Fibroblast of the aortic adventitia (primary cell): ENCODE measurements around the gene MRGPRG. TPM values are rescaled to one million over a fixed set of nuclear protein-coding genes. Genes with fewer than 3 reads are reported as not detected.

ENCODE experiments used
- DNase-seq: peaks from one replicate; pipeline ENCODE4 v3.0.0-alpha.2; 2010; ENCODE audit warnings: low read depth
- H3K4me3 ChIP-seq: 2 replicates; pipeline ENCODE4 v1.5.1; 2011; ENCODE audit warnings: low read depth, mild to moderate bottlenecking, control low read depth, low read length, moderate library complexity
- CTCF ChIP-seq: IDR thresholded peaks from 2 replicates; pipeline ENCODE4 v1.5.1; 2011; ENCODE audit warnings: mild to moderate bottlenecking, low read length, control low read depth, inconsistent platforms; ENCODE audit not compliant: insufficient read depth
- total RNA-seq: library from RNA; depleted of rRNA; stranded (reverse); fragments of >200 nt; gene quantifications from 2 replicates; pipeline ENCODE4 v1.2.3, GENCODE V29; 2012; ENCODE audit warnings: low replicate concordance

MRGPRG gene
- total RNA-seq, 1 donor, result not detected

GRCh38 chr11:3191586-3192324 is 26.9 kb downstream of the MRGPRG start:
- no peak for TF ChIP-seq CTCF
- DNase-seq, result no peak
- no peak overlapping the region for H3K4me3 ChIP-seq

- no peak for TF ChIP-seq CTCF
- H3K4me3 ChIP-seq, result no peak overlapping the region
- no peak for DNase-seq
These were observed 28.0 kb downstream of the MRGPRG start for GRCh38 chr11:3190600-3190999.

GRCh38 chr11:3189886-3190583 is 28.6 kb downstream of the MRGPRG start:
- no peak for DNase-seq
- no peak for TF ChIP-seq CTCF
- H3K4me3 ChIP-seq, result no peak overlapping the region

- no peak for DNase-seq
- H3K4me3 ChIP-seq, result no peak overlapping the region
- no peak for TF ChIP-seq CTCF
These were observed 29.3 kb downstream of the MRGPRG start for GRCh38 chr11:3189196-3189843.

- no peak for DNase-seq
- no peak overlapping the region for H3K4me3 ChIP-seq
- no peak for TF ChIP-seq CTCF
These were observed 30.0 kb downstream of the MRGPRG start for GRCh38 chr11:3188496-3189195.

- no peak for DNase-seq
- TF ChIP-seq CTCF, result no peak
- H3K4me3 ChIP-seq, result no peak overlapping the region
These were observed 32.3 kb downstream of the MRGPRG start for GRCh38 chr11:3186166-3186953.
